HCT116 (cell line): Measurements from ENCODE around the gene USP12.
"Not testable (repeated sequence)": the region's sequence is repeated elsewhere in the genome, so short reads cannot be mapped to it uniquely, and the experiment has no call there.

ENCODE experiments used
- RAD21 ChIP-seq: IDR thresholded peaks from 2 replicates; pipeline ENCODE4 v1.6.1; 2012; ENCODE audit warnings: low read depth, mild to moderate bottlenecking
- TF ChIP-seq, protein P1 (sequence below), 3 experiments: fragments of 200-600 bp in 1 of 3; sonication (generic) in 1 of 3; IDR thresholded peaks in 2 of 3; conservative IDR thresholded peaks in 1 of 3; 2 replicates each; pipeline ENCODE4 v1.5.1; 2012 to 2017; ENCODE audit warnings: low read depth in 2 of 3, low read length in 2 of 3, antibody characterized with exemption in 1 of 3, borderline replicate concordance in 1 of 3, control low read depth in 1 of 3, mild to moderate bottlenecking in 1 of 3, mixed read lengths in 1 of 3, mixed run types in 1 of 3, moderate library complexity in 1 of 3; ENCODE audit not compliant: insufficient read depth in 1 of 3

DNA sequence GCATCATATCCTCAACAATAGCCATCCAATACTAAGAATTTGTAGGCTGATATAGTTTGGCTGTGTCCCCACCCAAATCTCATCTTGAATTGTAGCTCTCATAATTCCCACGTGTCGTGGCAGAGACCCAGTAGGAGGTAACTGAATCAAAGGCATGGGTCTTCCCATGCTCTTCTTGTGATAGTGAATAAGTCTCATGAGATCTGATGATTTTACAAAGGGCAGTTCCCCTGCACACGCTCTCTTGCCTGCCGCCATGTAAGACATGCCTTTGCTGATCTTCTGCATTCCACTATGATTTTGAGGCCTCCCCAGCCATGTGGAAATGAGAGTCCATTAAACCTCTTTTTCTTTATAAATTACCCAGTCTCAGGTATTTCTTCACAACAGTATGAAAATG, 48.2 kb downstream of the USP12 start:
- not testable (repeated sequence) for TF ChIP-seq RAD21
- TF ChIP-seq, protein P1, sequence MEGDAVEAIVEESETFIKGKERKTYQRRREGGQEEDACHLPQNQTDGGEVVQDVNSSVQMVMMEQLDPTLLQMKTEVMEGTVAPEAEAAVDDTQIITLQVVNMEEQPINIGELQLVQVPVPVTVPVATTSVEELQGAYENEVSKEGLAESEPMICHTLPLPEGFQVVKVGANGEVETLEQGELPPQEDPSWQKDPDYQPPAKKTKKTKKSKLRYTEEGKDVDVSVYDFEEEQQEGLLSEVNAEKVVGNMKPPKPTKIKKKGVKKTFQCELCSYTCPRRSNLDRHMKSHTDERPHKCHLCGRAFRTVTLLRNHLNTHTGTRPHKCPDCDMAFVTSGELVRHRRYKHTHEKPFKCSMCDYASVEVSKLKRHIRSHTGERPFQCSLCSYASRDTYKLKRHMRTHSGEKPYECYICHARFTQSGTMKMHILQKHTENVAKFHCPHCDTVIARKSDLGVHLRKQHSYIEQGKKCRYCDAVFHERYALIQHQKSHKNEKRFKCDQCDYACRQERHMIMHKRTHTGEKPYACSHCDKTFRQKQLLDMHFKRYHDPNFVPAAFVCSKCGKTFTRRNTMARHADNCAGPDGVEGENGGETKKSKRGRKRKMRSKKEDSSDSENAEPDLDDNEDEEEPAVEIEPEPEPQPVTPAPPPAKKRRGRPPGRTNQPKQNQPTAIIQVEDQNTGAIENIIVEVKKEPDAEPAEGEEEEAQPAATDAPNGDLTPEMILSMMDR (IDR thresholded peaks at IDR 0.05 in 2 of 3, conservative IDR thresholded peaks at IDR 0.05 in 1 of 3; ENCODE audit: borderline replicate concordance in 1 of 3, insufficient read depth in 1 of 3, low read depth in 2 of 3, low read length in 2 of 3): not testable (repeated sequence)
